Smooth muscle cell (in vitro differentiated cells): ENCODE measurements around the gene FRY. TPM values are rescaled to one million over a fixed set of nuclear protein-coding genes. Genes with fewer than 3 reads are reported as not detected.

Source experiments
- DNase-seq: peaks from one replicate; lab custom pipeline; 2025; ENCODE audit not compliant: unreplicated experiment; lab: John Stamatoyannopoulos, UW
- H2AFZ ChIP-seq: fragments of 200-600 bp; sonication (generic); 2 replicates; pipeline ENCODE4 v1.6.0; 2016; ENCODE audit warnings: antibody characterized with exemption, low read depth, mild to moderate bottlenecking
- H3F3A ChIP-seq: fragments of 200-600 bp; sonication (generic); 2 replicates; pipeline ENCODE4 v1.6.0; 2017; ENCODE audit warnings: antibody characterized with exemption, low read depth
- H3K27ac ChIP-seq: fragments of 200-600 bp; sonication (generic); 2 replicates; pipeline ENCODE4 v1.5.1; 2016; ENCODE audit warnings: low read depth, mild to moderate bottlenecking
- H3K27me3 ChIP-seq: fragments of 200-600 bp; sonication (generic); 2 replicates; pipeline ENCODE4 v1.6.1; 2016; ENCODE audit warnings: low read depth, mild to moderate bottlenecking
- H3K36me3 ChIP-seq: fragments of 200-600 bp; sonication (generic); 2 replicates; pipeline ENCODE4 v1.5.1; 2016; ENCODE audit warnings: low read depth
- H3K4me1 ChIP-seq: fragments of 200-600 bp; sonication (generic); 2 replicates; pipeline ENCODE4 v1.5.1; 2016; ENCODE audit warnings: low read depth
- H3K4me2 ChIP-seq: fragments of 200-600 bp; sonication (generic); 2 replicates; pipeline ENCODE4 v1.6.0; 2016; ENCODE audit warnings: mild to moderate bottlenecking
- H3K4me3 ChIP-seq: fragments of 200-600 bp; sonication (generic); 2 replicates; pipeline ENCODE4 v1.5.1; 2016; ENCODE audit warnings: mild to moderate bottlenecking
- H3K79me2 ChIP-seq: fragments of 200-600 bp; sonication (generic); 2 replicates; pipeline ENCODE4 v1.6.0; 2016; ENCODE audit warnings: low read depth, mild to moderate bottlenecking
- H3K9ac ChIP-seq: fragments of 200-600 bp; sonication (generic); 2 replicates; pipeline ENCODE4 v1.6.0; 2016; ENCODE audit warnings: low read depth
- H3K9me3 ChIP-seq: fragments of 200-600 bp; sonication (generic); replicated peaks from 2 replicates; pipeline ENCODE4 v1.5.1; 2016; ENCODE audit warnings: low read depth
- H4K20me1 ChIP-seq: fragments of 200-600 bp; sonication (generic); 2 replicates; pipeline ENCODE4 v1.6.0; 2016; ENCODE audit warnings: low read depth
- CTCF ChIP-seq: fragments of 200-600 bp; sonication (generic); IDR thresholded peaks from 2 replicates; pipeline ENCODE4 v1.5.1; 2017; ENCODE audit warnings: borderline replicate concordance, mild to moderate bottlenecking, antibody characterized with exemption; ENCODE audit not compliant: insufficient read depth, poor library complexity, severe bottlenecking
- WGBS: methylation state at CpG from one replicate; pipeline ENCODE4 v1.1.7; 2016; ENCODE audit warnings: low lambda C conversion rate; 5-methylcytosine and 5-hydroxymethylcytosine counted together
- polyA plus RNA-seq: library from polyadenylated mRNA; unstranded; fragments of >200 nt; fragmentation: Nextera tagmentation; extraction: Ambion mirVana; gene quantifications from 2 replicates; pipeline ENCODE4 v1.2.1, GENCODE V29; 2016
- total RNA-seq: library from RNA; depleted of rRNA; stranded (reverse); fragments of >200 nt; gene quantifications from 2 replicates; pipeline ENCODE4 v1.2.3, GENCODE V29; 2014

FRY gene
- total and polyA plus RNA-seq, 2 experiments from 2014 or later: 1.1 to 3.2 TPM

- H3K4me2 ChIP-seq: no peak overlapping the region
- WGBS: 77% methylated on average over 2 of the region's 2 CpGs
- no peak overlapping the region for H3K27ac ChIP-seq
- H3F3A ChIP-seq: no peaks in the 10 kb centered on the region
- no peak for TF ChIP-seq CTCF
- H3K4me3 ChIP-seq: no peak overlapping the region
- no peaks in the 10 kb centered on the region for H3K79me2 ChIP-seq
- H3K9me3 ChIP-seq: no peaks in the 10 kb centered on the region
- peaks cover 4% of the 10 kb centered on the region for H3K4me1 ChIP-seq
- H4K20me1 ChIP-seq: no peaks in the 10 kb centered on the region
- DNase-seq: no peak
- no peak overlapping the region for H2AFZ ChIP-seq
- no peaks in the 10 kb centered on the region for H3K27me3 ChIP-seq
- H3K9ac ChIP-seq: no peak overlapping the region
- H3K36me3 ChIP-seq: no peaks in the 10 kb centered on the region
Measured at GRCh38 chr13:32115066-32115465, 83.5 kb downstream of the FRY start.

GRCh38 chr13:32116210-32116609, 84.6 kb downstream of the FRY start:
- Histone ChIP-seq H3K4me1 (peaks cover 4% of the 10 kb centered on the region), H3K4me3 (no peak overlapping the region), H3K27ac (no peak overlapping the region), H3K9me3 (no peaks in the 10 kb centered on the region), H3K36me3 (no peaks in the 10 kb centered on the region), H4K20me1 (no peaks in the 10 kb centered on the region), H3K27me3 (no peaks in the 10 kb centered on the region), H3F3A (no peaks in the 10 kb centered on the region), H3K79me2 (no peaks in the 10 kb centered on the region), H3K4me2 (peak overlapping the region; percentile 60), H3K9ac (no peak overlapping the region), H2AFZ (no peak overlapping the region)
- no peak for TF ChIP-seq CTCF
- DNase-seq: no peak
- WGBS: 47% methylated on average over 5 of the region's 5 CpGs

GRCh38 chr13:32117001-32117400, 85.4 kb downstream of the FRY start:
- Histone ChIP-seq H3K9ac (no peak overlapping the region), H4K20me1 (no peaks in the 10 kb centered on the region), H3K9me3 (no peaks in the 10 kb centered on the region), H3F3A (no peaks in the 10 kb centered on the region), H3K27me3 (no peaks in the 10 kb centered on the region), H3K4me3 (no peak overlapping the region), H3K4me1 (peaks cover 4% of the 10 kb centered on the region), H3K4me2 (no peak overlapping the region), H2AFZ (no peak overlapping the region), H3K27ac (no peak overlapping the region), H3K79me2 (no peaks in the 10 kb centered on the region), H3K36me3 (no peaks in the 10 kb centered on the region)
- 89% methylated on average over 3 of the region's 3 CpGs for WGBS
- DNase-seq: no peak
- TF ChIP-seq CTCF: no peak

- Histone ChIP-seq H3K79me2 (no peaks in the 10 kb centered on the region), H3K9me3 (no peaks in the 10 kb centered on the region), H3K27me3 (no peaks in the 10 kb centered on the region), H3K4me2 (no peak overlapping the region), H3K36me3 (no peaks in the 10 kb centered on the region), H3K4me1 (peaks cover 4% of the 10 kb centered on the region), H2AFZ (no peak overlapping the region), H4K20me1 (no peaks in the 10 kb centered on the region), H3K4me3 (no peak overlapping the region), H3K9ac (no peak overlapping the region), H3F3A (no peaks in the 10 kb centered on the region), H3K27ac (no peak overlapping the region)
- TF ChIP-seq CTCF: no peak
- no peak for DNase-seq
- WGBS: 96% methylated on average over 6 of the region's 6 CpGs
Measured at GRCh38 chr13:32117701-32118100, 86.1 kb downstream of the FRY start.
